Keratinocyte (primary cell): Measurements from ENCODE around the gene AGAP1.

ENCODE experiments used
- CTCF ChIP-seq, 3 experiments: IDR thresholded peaks in 1 of 3; conservative IDR thresholded peaks in 1 of 3; optimal IDR thresholded peaks in 1 of 3; 2 replicates in 2 of 3; 3 replicates in 1 of 3; pipeline versions ENCODE3 to v1.5.1; 2011; ENCODE audit warnings: low read length in 3 of 3, mild to moderate bottlenecking in 3 of 3, moderate library complexity in 2 of 3, control low read depth in 1 of 3, inconsistent platforms in 1 of 3; ENCODE audit not compliant: insufficient read depth in 2 of 3; ENCODE audit errors: extremely low read depth in 1 of 3
- EZH2 ChIP-seq: IDR thresholded peaks from one replicate; pipeline ENCODE4 v1.6.1; 2012; ENCODE audit warnings: inconsistent platforms, mild to moderate bottlenecking, low read length, moderate library complexity

GRCh38 chr2:236176951-236177350 is 683.1 kb downstream of the AGAP1 start:
- no peak for TF ChIP-seq CTCF (optimal IDR thresholded peaks at IDR 0.05 in 1 of 3, IDR thresholded peaks at IDR 0.05 in 1 of 3, conservative IDR thresholded peaks at IDR 0.05 in 1 of 3; ENCODE audit: extremely low read depth in 1 of 3, insufficient read depth in 2 of 3, low read length in 3 of 3)
- no peak for TF ChIP-seq EZH2
